GM23338 (cell line): ENCODE results near the gene KHDC3L. TPM values are rescaled to one million over a fixed set of nuclear protein-coding genes. Genes with fewer than 3 reads are reported as not detected.
A peak's percentile ranks its signal among the peaks of the same experiment; 100 is the strongest.

Experiments
- ATAC-seq: fragments of 200-7000 bp; cut with Tn5 transposase; 3 replicates; pipeline ENCODE4 v1.9.1; 2020
- DNase-seq: peaks from one replicate; pipeline ENCODE4 v3.0.0-alpha.2; 2015; ENCODE audit warnings: low spot score
- H2AFZ ChIP-seq: fragments of 200-600 bp; sonication (generic); 2 replicates; pipeline ENCODE4 v1.8.0; 2016; ENCODE audit warnings: antibody characterized with exemption, mild to moderate bottlenecking, moderate library complexity
- H3F3A ChIP-seq: fragments of 200-600 bp; sonication (generic); replicated peaks from 2 replicates; pipeline ENCODE4 v1.8.0; 2017; ENCODE audit warnings: antibody characterized with exemption, mixed run types, low read depth
- H3K27ac ChIP-seq: fragments of 200-600 bp; sonication (generic); 2 replicates; pipeline ENCODE4 v1.6.1; 2016; ENCODE audit warnings: low read depth
- H3K27me3 ChIP-seq: fragments of 200-600 bp; sonication (generic); 2 replicates; pipeline ENCODE4 v1.8.0; 2016; ENCODE audit warnings: mild to moderate bottlenecking, mixed run types, moderate library complexity; ENCODE audit not compliant: insufficient read depth
- H3K36me3 ChIP-seq: fragments of 200-600 bp; sonication (generic); 2 replicates; pipeline ENCODE4 v1.8.0; 2016; ENCODE audit warnings: mild to moderate bottlenecking; ENCODE audit not compliant: insufficient read depth
- H3K4me1 ChIP-seq: fragments of 200-600 bp; sonication (generic); 2 replicates; pipeline ENCODE4 v1.8.0; 2016; ENCODE audit warnings: mild to moderate bottlenecking, moderate library complexity; ENCODE audit not compliant: insufficient read depth
- H3K4me2 ChIP-seq: fragments of 200-600 bp; sonication (generic); 2 replicates; pipeline ENCODE4 v1.7.1; 2017; ENCODE audit warnings: mixed run types
- H3K4me3 ChIP-seq: fragments of 200-600 bp; sonication (generic); 2 replicates; pipeline ENCODE4 v1.6.1; 2016; ENCODE audit warnings: mixed run types
- H3K79me2 ChIP-seq: fragments of 200-600 bp; sonication (generic); replicated peaks from 2 replicates; pipeline ENCODE4 v1.8.0; 2017; ENCODE audit warnings: mild to moderate bottlenecking; ENCODE audit not compliant: insufficient read depth
- H3K9me2 ChIP-seq: fragments of 200-600 bp; sonication (generic); 2 replicates; pipeline ENCODE4 v1.8.0; 2017; ENCODE audit not compliant: insufficient read depth
- H4K20me1 ChIP-seq: fragments of 200-600 bp; sonication (generic); replicated peaks from 2 replicates; pipeline ENCODE4 v1.8.0; 2017; ENCODE audit warnings: mild to moderate bottlenecking; ENCODE audit not compliant: insufficient read depth
- H3K27ac Mint-ChIP-seq: 2 replicates; pipeline ENCODE4 v1.8.0; 2020; ENCODE audit warnings: inconsistent platforms, mild to moderate bottlenecking, moderate library complexity, mixed read lengths
- H3K27me3 Mint-ChIP-seq: 3 replicates; pipeline ENCODE4 v1.8.0; 2022; ENCODE audit warnings: low read depth, mild to moderate bottlenecking, moderate library complexity, mixed read lengths, inconsistent platforms; ENCODE audit not compliant: insufficient read depth, poor library complexity
- H3K36me3 Mint-ChIP-seq: 3 replicates; pipeline ENCODE4 v1.8.0; 2021; ENCODE audit warnings: low read depth, mild to moderate bottlenecking, inconsistent platforms, moderate library complexity, mixed read lengths
- H3K4me1 Mint-ChIP-seq: 3 replicates; pipeline ENCODE4 v1.8.0; 2020; ENCODE audit warnings: mild to moderate bottlenecking, inconsistent platforms, mixed read lengths
- H3K4me3 Mint-ChIP-seq: 3 replicates; pipeline ENCODE4 v1.8.0; 2021; ENCODE audit warnings: moderate library complexity, mild to moderate bottlenecking, inconsistent platforms, mixed read lengths
- H3K9me3 Mint-ChIP-seq: 3 replicates; pipeline ENCODE4 v1.8.0; 2020; ENCODE audit warnings: moderate library complexity, mild to moderate bottlenecking, inconsistent platforms, mixed read lengths
- CREB1 ChIP-seq: fragments of 250-450 bp; sonication (Bioruptor Pico); IDR thresholded peaks from 2 replicates; pipeline ENCODE4 v1.5.0; 2020; ENCODE audit warnings: low read depth, mild to moderate bottlenecking, moderate library complexity
- EZH2phosphoT487 ChIP-seq: fragments of 200-600 bp; sonication (generic); IDR thresholded peaks from one replicate; pipeline ENCODE4 v1.8.1; 2018; ENCODE audit warnings: antibody characterized with exemption; ENCODE audit not compliant: unreplicated experiment
- JUNB ChIP-seq: IDR thresholded peaks from one replicate; pipeline ENCODE4 v1.6.1; 2016; ENCODE audit warnings: antibody characterized with exemption; ENCODE audit not compliant: unreplicated experiment
- NANOG ChIP-seq: IDR thresholded peaks from 2 replicates; pipeline ENCODE4 v1.6.1; 2016; ENCODE audit warnings: antibody characterized with exemption, borderline replicate concordance
- POLR2AphosphoS5 ChIP-seq: IDR thresholded peaks from 2 replicates; pipeline ENCODE4 v1.6.1; 2016; ENCODE audit warnings: antibody characterized with exemption, low read depth
- REST ChIP-seq: IDR thresholded peaks from one replicate; pipeline ENCODE4 v1.6.1; 2018; ENCODE audit warnings: antibody characterized with exemption; ENCODE audit not compliant: unreplicated experiment
- STAT1 ChIP-seq: IDR thresholded peaks from one replicate; pipeline ENCODE4 v1.6.1; 2016; ENCODE audit warnings: antibody characterized with exemption; ENCODE audit not compliant: unreplicated experiment
- ZNF114 ChIP-seq: fragments of 250-450 bp; sonication (Bioruptor Pico); IDR thresholded peaks from 2 replicates; pipeline ENCODE4 v1.5.0; 2020; ENCODE audit warnings: mild to moderate bottlenecking, moderate library complexity
- polyA plus RNA-seq: library from polyadenylated mRNA; unstranded; fragments of >200 nt; fragmentation: Nextera tagmentation; extraction: Ambion mirVana; gene quantifications from 2 replicates; pipeline ENCODE4 v1.2.1, GENCODE V29; 2016
- total RNA-seq: library from RNA; depleted of rRNA; stranded (reverse); fragments of >200 nt; shearing (Covaris generic); gene quantifications from 2 replicates; pipeline ENCODE4 v1.2.3, GENCODE V29; 2014
- TF ChIP-seq, protein P1 (sequence below): fragments of 250-450 bp; sonication (Bioruptor Pico); IDR thresholded peaks from 2 replicates; pipeline ENCODE4 v1.5.0; 2020; ENCODE audit warnings: mild to moderate bottlenecking, moderate library complexity

The KHDC3L gene
- total and polyA plus RNA-seq, 2 experiments from 2014 or later: not detected

GRCh38 chr6:73348550-73349204 lies 13.8 kb upstream of the KHDC3L start (continued):
- TF ChIP-seq REST (no peak), ZNF114 (no peak), POLR2AphosphoS5 (no peak), CREB1 (no peak), JUNB (no peak), STAT1 (no peak)

DNA sequence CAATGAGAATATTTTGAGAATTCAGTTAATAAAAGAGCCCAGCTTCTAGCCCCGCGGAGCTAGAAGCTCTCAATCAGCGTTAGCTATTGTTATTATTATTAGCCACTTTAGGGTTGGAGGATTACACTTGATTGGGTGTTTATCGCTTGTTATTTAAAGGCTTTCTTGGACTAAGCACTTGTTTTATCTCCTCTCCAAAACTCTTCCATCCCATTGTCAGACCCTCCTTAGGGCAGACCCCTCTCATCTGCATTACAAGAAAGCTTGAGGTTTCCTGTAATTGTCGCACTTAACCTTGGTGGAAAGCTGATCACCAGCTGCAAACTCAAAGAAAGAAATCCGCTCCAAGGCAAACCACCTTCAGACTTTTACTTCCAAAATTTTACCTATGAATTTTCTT lies 13.1 kb upstream of the KHDC3L start:
- peak overlapping the region; percentile 33; the same call in 2 of the 3 replicates for H3K4me3 Mint-ChIP-seq
- no peak for TF ChIP-seq EZH2phosphoT487
- TF ChIP-seq STAT1: no peak
- TF ChIP-seq NANOG: peak; percentile 99
- peak; percentile 42; the same call in 1 of the 2 replicates for TF ChIP-seq CREB1
- TF ChIP-seq, protein P1, sequence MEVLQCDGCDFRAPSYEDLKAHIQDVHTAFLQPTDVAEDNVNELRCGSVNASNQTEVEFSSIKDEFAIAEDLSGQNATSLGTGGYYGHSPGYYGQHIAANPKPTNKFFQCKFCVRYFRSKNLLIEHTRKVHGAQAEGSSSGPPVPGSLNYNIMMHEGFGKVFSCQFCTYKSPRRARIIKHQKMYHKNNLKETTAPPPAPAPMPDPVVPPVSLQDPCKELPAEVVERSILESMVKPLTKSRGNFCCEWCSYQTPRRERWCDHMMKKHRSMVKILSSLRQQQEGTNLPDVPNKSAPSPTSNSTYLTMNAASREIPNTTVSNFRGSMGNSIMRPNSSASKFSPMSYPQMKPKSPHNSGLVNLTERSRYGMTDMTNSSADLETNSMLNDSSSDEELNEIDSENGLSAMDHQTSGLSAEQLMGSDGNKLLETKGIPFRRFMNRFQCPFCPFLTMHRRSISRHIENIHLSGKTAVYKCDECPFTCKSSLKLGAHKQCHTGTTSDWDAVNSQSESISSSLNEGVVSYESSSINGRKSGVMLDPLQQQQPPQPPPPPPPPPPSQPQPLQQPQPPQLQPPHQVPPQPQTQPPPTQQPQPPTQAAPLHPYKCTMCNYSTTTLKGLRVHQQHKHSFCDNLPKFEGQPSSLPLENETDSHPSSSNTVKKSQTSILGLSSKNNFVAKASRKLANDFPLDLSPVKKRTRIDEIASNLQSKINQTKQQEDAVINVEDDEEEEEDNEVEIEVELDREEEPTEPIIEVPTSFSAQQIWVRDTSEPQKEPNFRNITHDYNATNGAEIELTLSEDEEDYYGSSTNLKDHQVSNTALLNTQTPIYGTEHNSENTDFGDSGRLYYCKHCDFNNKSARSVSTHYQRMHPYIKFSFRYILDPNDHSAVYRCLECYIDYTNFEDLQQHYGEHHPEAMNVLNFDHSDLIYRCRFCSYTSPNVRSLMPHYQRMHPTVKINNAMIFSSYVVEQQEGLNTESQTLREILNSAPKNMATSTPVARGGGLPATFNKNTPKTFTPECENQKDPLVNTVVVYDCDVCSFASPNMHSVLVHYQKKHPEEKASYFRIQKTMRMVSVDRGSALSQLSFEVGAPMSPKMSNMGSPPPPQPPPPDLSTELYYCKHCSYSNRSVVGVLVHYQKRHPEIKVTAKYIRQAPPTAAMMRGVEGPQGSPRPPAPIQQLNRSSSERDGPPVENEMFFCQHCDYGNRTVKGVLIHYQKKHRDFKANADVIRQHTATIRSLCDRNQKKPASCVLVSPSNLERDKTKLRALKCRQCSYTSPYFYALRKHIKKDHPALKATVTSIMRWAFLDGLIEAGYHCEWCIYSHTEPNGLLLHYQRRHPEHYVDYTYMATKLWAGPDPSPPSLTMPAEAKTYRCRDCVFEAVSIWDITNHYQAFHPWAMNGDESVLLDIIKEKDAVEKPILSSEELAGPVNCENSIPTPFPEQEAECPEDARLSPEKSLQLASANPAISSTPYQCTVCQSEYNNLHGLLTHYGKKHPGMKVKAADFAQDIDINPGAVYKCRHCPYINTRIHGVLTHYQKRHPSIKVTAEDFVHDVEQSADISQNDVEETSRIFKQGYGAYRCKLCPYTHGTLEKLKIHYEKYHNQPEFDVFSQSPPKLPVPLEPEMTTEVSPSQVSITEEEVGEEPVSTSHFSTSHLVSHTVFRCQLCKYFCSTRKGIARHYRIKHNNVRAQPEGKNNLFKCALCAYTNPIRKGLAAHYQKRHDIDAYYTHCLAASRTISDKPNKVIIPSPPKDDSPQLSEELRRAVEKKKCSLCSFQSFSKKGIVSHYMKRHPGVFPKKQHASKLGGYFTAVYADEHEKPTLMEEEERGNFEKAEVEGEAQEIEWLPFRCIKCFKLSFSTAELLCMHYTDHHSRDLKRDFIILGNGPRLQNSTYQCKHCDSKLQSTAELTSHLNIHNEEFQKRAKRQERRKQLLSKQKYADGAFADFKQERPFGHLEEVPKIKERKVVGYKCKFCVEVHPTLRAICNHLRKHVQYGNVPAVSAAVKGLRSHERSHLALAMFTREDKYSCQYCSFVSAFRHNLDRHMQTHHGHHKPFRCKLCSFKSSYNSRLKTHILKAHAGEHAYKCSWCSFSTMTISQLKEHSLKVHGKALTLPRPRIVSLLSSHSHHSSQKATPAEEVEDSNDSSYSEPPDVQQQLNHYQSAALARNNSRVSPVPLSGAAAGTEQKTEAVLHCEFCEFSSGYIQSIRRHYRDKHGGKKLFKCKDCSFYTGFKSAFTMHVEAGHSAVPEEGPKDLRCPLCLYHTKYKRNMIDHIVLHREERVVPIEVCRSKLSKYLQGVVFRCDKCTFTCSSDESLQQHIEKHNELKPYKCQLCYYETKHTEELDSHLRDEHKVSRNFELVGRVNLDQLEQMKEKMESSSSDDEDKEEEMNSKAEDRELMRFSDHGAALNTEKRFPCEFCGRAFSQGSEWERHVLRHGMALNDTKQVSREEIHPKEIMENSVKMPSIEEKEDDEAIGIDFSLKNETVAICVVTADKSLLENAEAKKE (CRISPR knock-in tag): peak; percentile 73; the same call in 1 of the 2 replicates
- no peak for TF ChIP-seq REST
- no peak overlapping the region for H2AFZ ChIP-seq
- ATAC-seq: peak; percentile 92
- H3K4me1 ChIP-seq: peaks cover 35% of the 10 kb centered on the region
- no peaks in the 10 kb centered on the region for H3K79me2 ChIP-seq
- peak overlapping the region; percentile 48; the same call in 1 of the 2 replicates for H3K4me2 ChIP-seq
- no peaks in the 10 kb centered on the region for H4K20me1 ChIP-seq
- H3K4me1 Mint-ChIP-seq: peaks cover 36% of the 10 kb centered on the region
- no peaks in the 10 kb centered on the region for H3K27me3 ChIP-seq
- DNase-seq: peak; percentile 93
- peak overlapping the region; percentile 5; the same call in 1 of the 2 replicates for H3K4me3 ChIP-seq
- H3F3A ChIP-seq: 0 out of 2 replicates have a peak, but pooled peaks cover 9% of the 10 kb centered on the region
- H3K9me3 Mint-ChIP-seq: peaks cover 12% of the 10 kb centered on the region; the same call in 2 of the 3 replicates
- peak overlapping the region; percentile 71 for H3K27ac Mint-ChIP-seq
- H3K27me3 Mint-ChIP-seq: peaks cover 22% of the 10 kb centered on the region
- H3K9me2 ChIP-seq: no peaks in the 10 kb centered on the region; the same call in 1 of the 2 replicates
- peaks cover 7% of the 10 kb centered on the region; the same call in 2 of the 3 replicates for H3K36me3 Mint-ChIP-seq
- no peaks in the 10 kb centered on the region for H3K36me3 ChIP-seq
- peak overlapping the region; percentile 84 for H3K27ac ChIP-seq
